GM12878 (cell line): ENCODE measurements around the gene THADA. TPM values are rescaled to one million over a fixed set of nuclear protein-coding genes. Genes with fewer than 3 reads are reported as not detected.

Experiments
- BCL11A ChIP-seq: IDR thresholded peaks from 2 replicates; pipeline ENCODE4 v1.6.1; 2011; ENCODE audit warnings: low read depth, low read length
- BMI1 ChIP-seq: fragments of 450-650 bp; IDR thresholded peaks from 2 replicates; pipeline ENCODE4 v1.6.1; 2016; ENCODE audit warnings: mild to moderate bottlenecking, moderate library complexity, borderline replicate concordance
- CEBPB ChIP-seq, 2 experiments: fragments of 150-350 bp in 1 of 2; IDR thresholded peaks; 2 replicates each; pipeline ENCODE4 v1.6.1; 2012 to 2014; ENCODE audit warnings: low read depth in 2 of 2, low read length in 2 of 2, borderline replicate concordance in 1 of 2, inconsistent platforms in 1 of 2
- NFXL1 ChIP-seq: fragments of 450-650 bp; IDR thresholded peaks from 2 replicates; pipeline ENCODE4 v1.6.1; 2017; ENCODE audit warnings: antibody characterized with exemption, mild to moderate bottlenecking, borderline replicate concordance
- NFYA ChIP-seq: IDR thresholded peaks from 2 replicates; pipeline ENCODE4 v1.6.1; 2011; ENCODE audit warnings: low read depth, mild to moderate bottlenecking, low read length, improper control_type of control experiment, borderline replicate concordance
- NFYB ChIP-seq: IDR thresholded peaks from 2 replicates; pipeline ENCODE4 v1.6.1; 2011; ENCODE audit warnings: low read depth, mild to moderate bottlenecking, low read length, improper control_type of control experiment, moderate library complexity; ENCODE audit not compliant: insufficient read depth
- YY1 ChIP-seq: IDR thresholded peaks from 2 replicates; pipeline ENCODE4 v1.6.1; 2011; ENCODE audit warnings: low read depth, mild to moderate bottlenecking, low read length
- polyA plus RNA-seq, 11 experiments: library from polyadenylated mRNA; depleted of rRNA in 4 of 11; unstranded in 6 of 11; stranded (reverse) in 5 of 11; fragments of >200 nt; fragmentation: Nextera tagmentation in 4 of 11; fragmentation: Illumina TruSeq in 1 of 11; extraction: Ambion mirVana in 4 of 11; extraction: Trizol in 1 of 11; gene quantifications; 1 replicate in 1 of 11; 2 replicates in 10 of 11; pipeline versions ENCODE4 v1.2.1 to v1.2.3, GENCODE V29; 2011 to 2016; ENCODE audit warnings: inconsistent platforms in 2 of 11, missing spikeins in 2 of 11, low read depth in 1 of 11
- total RNA-seq, 4 experiments: library from RNA; depleted of rRNA in 3 of 4; stranded (reverse); fragments of >200 nt in 3 of 4; fragmentation: Illumina TruSeq in 1 of 4; extraction: Trizol in 1 of 4; gene quantifications; 2 replicates each; pipeline versions ENCODE4 v1.2.1 to v1.2.3, GENCODE V29; 2013 to 2021
- TF ChIP-seq, protein P1 (sequence below): fragments of 450-650 bp; IDR thresholded peaks from 2 replicates; pipeline ENCODE4 v1.6.1; 2017; ENCODE audit warnings: mild to moderate bottlenecking, low read depth, inconsistent platforms; ENCODE audit not compliant: poor library complexity, severe bottlenecking
- TF ChIP-seq, protein P2 (sequence below): fragments of 450-650 bp; IDR thresholded peaks from 2 replicates; pipeline ENCODE4 v1.6.1; 2014; ENCODE audit warnings: mild to moderate bottlenecking

Gene THADA
- total and polyA plus RNA-seq, 10 of the 15 experiments (the other 5 are each of a cell fraction or from before 2014, with no cell fraction given) = 14.6 to 33.2 (median 23.2) TPM

DNA sequence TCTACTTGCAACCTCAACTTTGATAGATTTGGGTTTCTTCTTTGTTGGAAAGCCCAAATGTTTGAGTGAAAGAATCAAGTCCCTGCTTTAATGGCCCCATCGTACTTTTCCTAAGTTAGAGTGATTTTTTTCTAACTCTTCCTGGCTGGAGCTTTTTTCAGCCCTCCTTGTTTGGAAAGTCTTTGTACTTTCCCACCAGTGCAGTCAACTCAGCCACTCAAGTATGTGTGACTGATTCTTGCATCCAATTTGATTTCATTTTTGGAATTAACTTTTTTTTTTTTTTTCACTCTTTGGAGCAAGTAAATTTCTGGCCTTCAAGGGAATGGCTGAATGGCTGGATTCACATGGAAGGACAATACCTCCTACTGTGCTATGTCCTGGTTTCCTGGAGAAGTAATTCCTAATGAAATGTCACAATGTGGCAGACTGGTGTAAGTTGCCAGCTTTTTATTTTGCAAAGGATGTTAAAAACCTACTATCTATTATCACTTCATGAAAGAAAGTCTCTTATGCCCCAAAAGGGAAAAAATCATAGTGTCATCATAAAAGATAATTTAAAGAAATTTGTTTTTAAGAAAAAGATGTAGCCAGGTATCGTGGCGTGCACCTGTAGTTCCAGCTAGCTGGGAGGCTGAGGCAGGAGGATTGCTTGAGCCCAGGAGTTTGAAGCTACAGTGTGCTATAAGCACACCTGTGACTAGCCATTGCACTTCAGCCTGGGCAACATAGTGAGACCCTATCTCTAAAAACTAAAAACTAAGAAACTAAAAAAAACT is 293.5 kb downstream of the THADA start (continued):
- TF ChIP-seq, protein P1, sequence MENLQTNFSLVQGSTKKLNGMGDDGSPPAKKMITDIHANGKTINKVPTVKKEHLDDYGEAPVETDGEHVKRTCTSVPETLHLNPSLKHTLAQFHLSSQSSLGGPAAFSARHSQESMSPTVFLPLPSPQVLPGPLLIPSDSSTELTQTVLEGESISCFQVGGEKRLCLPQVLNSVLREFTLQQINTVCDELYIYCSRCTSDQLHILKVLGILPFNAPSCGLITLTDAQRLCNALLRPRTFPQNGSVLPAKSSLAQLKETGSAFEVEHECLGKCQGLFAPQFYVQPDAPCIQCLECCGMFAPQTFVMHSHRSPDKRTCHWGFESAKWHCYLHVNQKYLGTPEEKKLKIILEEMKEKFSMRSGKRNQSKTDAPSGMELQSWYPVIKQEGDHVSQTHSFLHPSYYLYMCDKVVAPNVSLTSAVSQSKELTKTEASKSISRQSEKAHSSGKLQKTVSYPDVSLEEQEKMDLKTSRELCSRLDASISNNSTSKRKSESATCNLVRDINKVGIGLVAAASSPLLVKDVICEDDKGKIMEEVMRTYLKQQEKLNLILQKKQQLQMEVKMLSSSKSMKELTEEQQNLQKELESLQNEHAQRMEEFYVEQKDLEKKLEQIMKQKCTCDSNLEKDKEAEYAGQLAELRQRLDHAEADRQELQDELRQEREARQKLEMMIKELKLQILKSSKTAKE = no peak
- TF ChIP-seq CEBPB (IDR thresholded peaks at IDR 0.05; ENCODE audit: borderline replicate concordance in 1 of 2, low read depth in 2 of 2, low read length in 2 of 2) (no peak), BCL11A (no peak), NFXL1 (no peak), NFYA (no peak), NFYB (no peak), YY1 (no peak), BMI1 (no peak)
- TF ChIP-seq, protein P2, sequence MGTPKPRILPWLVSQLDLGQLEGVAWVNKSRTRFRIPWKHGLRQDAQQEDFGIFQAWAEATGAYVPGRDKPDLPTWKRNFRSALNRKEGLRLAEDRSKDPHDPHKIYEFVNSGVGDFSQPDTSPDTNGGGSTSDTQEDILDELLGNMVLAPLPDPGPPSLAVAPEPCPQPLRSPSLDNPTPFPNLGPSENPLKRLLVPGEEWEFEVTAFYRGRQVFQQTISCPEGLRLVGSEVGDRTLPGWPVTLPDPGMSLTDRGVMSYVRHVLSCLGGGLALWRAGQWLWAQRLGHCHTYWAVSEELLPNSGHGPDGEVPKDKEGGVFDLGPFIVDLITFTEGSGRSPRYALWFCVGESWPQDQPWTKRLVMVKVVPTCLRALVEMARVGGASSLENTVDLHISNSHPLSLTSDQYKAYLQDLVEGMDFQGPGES = no peak
- TF ChIP-seq, all 136 proteins: peak for 0
